HFF-Myc (cell line): ENCODE results near the gene FFAR1.

ENCODE experiments used
- DNase-seq: peaks from one replicate; pipeline ENCODE4 v3.0.0-alpha.2; 2011; ENCODE audit warnings: low read depth; ENCODE audit errors: extremely low read depth
- H3K4me3 ChIP-seq: replicated peaks from 2 replicates; pipeline ENCODE4 v1.5.1; 2011; ENCODE audit warnings: low read depth, mild to moderate bottlenecking, control low read depth, low read length
- CTCF ChIP-seq: IDR thresholded peaks from 2 replicates; pipeline ENCODE4 v1.5.1; 2012; ENCODE audit warnings: mild to moderate bottlenecking, low read depth, low read length, control low read depth; ENCODE audit errors: missing control alignments

The FFAR1 gene

GRCh38 chr19:35302446-35302845 is 45.3 kb upstream of the FFAR1 start:
- no peak for TF ChIP-seq CTCF
- H3K4me3 ChIP-seq = no peak overlapping the region
- DNase-seq = no peak

GRCh38 chr19:35303357-35303915 is 44.3 kb upstream of the FFAR1 start:
- no peak for TF ChIP-seq CTCF
- no peak for DNase-seq
- H3K4me3 ChIP-seq = no peak overlapping the region

- DNase-seq = no peak
- no peak for TF ChIP-seq CTCF
- no peak overlapping the region for H3K4me3 ChIP-seq
These were observed 43.7 kb upstream of the FFAR1 start for GRCh38 chr19:35304036-35304435.

GRCh38 chr19:35305181-35305580 is 42.5 kb upstream of the FFAR1 start:
- no peak for DNase-seq
- TF ChIP-seq CTCF = no peak
- no peak overlapping the region for H3K4me3 ChIP-seq

- TF ChIP-seq CTCF = no peak
- DNase-seq = no peak
- H3K4me3 ChIP-seq = no peak overlapping the region
These were observed 41.0 kb upstream of the FFAR1 start for GRCh38 chr19:35306473-35307246.

- no peak for DNase-seq
- no peak for TF ChIP-seq CTCF
- no peak overlapping the region for H3K4me3 ChIP-seq
These were observed 39.8 kb upstream of the FFAR1 start for GRCh38 chr19:35307931-35308330.
